ENCODE measurements around the gene MYT1. TPM values are rescaled to one million over a fixed set of nuclear protein-coding genes. Genes with fewer than 3 reads are reported as not detected.

The MYT1 gene
- polyA plus RNA-seq, 4 donors: 0.63 to 0.77 TPM; not detected in 2

DNA sequence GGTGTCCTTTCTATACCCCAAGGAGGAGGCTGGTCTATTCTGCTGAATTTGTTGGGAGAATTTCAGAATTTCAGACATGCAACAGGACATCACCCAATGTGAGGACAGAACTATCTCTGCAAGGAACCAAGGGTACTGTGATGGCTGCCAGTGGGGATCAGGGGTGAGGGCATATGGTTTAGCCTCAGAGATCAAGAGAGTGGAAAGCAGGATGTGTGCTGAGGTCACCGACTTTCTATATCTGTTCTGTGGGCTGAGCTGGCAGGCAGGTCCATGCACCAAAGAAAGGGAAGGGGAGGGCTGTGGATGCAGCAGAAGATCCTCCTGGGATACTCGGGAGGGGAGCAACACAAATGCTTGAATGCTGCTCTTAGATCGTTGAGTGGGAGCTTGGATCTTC lies 28.8 kb downstream of the MYT1 start:
- H3K9me3 ChIP-seq (ENCODE audit: control insufficient read depth in 2 of 2, insufficient read depth in 1 of 2, low read depth in 1 of 2, low read length in 1 of 2): no peaks in the 10 kb centered on the region
- H3K27ac ChIP-seq (ENCODE audit: low read depth in 1 of 3, low read length in 2 of 3): no peak overlapping the region
- H3K4me1 ChIP-seq (ENCODE audit: control insufficient read depth in 3 of 3, insufficient read depth in 2 of 3, low read depth in 1 of 3, low read length in 2 of 3): peaks cover 0 to 18% (median 0%) of the 10 kb centered on the region in 3 donors
- no peak overlapping the region for H3K4me3 ChIP-seq (ENCODE audit: low read depth in 1 of 3, low read length in 3 of 3)
- FAIRE-seq: no peak
- DNase-seq: no peak
- WGBS, 3 donors: 55 to 79% (median 64%) methylated on average over 3 of the region's 3 CpGs
- H3K27me3 ChIP-seq (ENCODE audit: control insufficient read depth in 3 of 3, insufficient read depth in 3 of 3, low read length in 3 of 3): peaks cover 0 to 3% (median 0%) of the 10 kb centered on the region in 3 donors
- no peaks in the 10 kb centered on the region for H3K36me3 ChIP-seq (ENCODE audit: control insufficient read depth in 3 of 3, insufficient read depth in 2 of 3, low read depth in 1 of 3, low read length in 3 of 3)

DNA sequence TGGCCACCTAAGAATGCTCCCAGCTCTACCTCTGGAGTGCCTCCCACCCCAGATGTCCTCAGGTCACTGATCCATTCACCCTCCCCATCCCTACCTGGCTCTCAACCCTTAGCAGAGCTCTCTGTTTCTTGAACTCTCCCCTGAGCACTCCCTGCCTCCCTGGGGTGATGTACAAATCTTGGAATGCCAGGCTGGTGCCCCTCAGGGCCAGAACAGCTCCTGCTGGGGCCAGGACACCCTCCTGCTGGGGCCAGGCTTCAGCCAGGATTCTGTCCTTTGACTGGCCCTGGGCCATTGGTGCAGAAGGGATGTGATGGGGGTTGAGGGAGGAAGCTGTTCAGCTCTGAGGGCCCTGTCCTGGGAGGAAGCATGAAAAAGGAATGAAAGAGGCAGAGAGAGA lies 30.0 kb downstream of the MYT1 start:
- Histone ChIP-seq H3K27ac (ENCODE audit: low read depth in 1 of 3, low read length in 2 of 3) (no peak overlapping the region), H3K27me3 (ENCODE audit: control insufficient read depth in 3 of 3, insufficient read depth in 3 of 3, low read length in 3 of 3) (peaks cover 0 to 3% (median 0%) of the 10 kb centered on the region in 3 donors), H3K36me3 (ENCODE audit: control insufficient read depth in 3 of 3, insufficient read depth in 2 of 3, low read depth in 1 of 3, low read length in 3 of 3) (no peaks in the 10 kb centered on the region), H3K9me3 (ENCODE audit: control insufficient read depth in 2 of 2, insufficient read depth in 1 of 2, low read depth in 1 of 2, low read length in 1 of 2) (no peaks in the 10 kb centered on the region), H3K4me1 (ENCODE audit: control insufficient read depth in 3 of 3, insufficient read depth in 2 of 3, low read depth in 1 of 3, low read length in 2 of 3) (peaks cover 0 to 10% (median 0%) of the 10 kb centered on the region in 3 donors), H3K4me3 (ENCODE audit: low read depth in 1 of 3, low read length in 3 of 3) (no peak overlapping the region)
- FAIRE-seq: no peak
- DNase-seq: no peak

DNA sequence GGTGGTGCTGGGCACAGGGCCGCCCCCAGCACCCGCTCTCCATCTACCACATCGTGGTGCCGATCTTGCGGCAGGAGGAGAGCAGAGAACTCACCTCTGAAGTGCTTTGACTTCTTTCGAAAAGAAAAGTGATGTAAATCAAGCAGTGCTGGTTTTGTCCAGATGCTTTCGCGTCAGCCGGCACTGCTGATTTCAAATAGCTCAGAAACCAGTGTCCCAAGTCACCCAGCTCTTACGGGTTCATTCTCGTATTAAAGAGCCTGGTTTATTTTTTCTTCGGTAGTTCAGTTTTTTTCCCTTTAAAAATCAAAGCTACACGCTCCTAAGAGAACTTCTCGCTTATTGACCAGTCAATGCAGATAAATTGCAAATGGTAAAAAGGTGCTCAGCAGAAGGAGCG lies 32.1 kb downstream of the MYT1 start:
- H3K4me1 ChIP-seq (ENCODE audit: control insufficient read depth in 3 of 3, insufficient read depth in 2 of 3, low read depth in 1 of 3, low read length in 2 of 3): no peaks in the 10 kb centered on the region
- 84 to 93% (median 87%) methylated on average over 15 of the region's 15 CpGs for WGBS, 3 donors
- DNase-seq (no peak), FAIRE-seq (no peak)
- H3K36me3 ChIP-seq (ENCODE audit: control insufficient read depth in 3 of 3, insufficient read depth in 2 of 3, low read depth in 1 of 3, low read length in 3 of 3): no peaks in the 10 kb centered on the region
- no peaks in the 10 kb centered on the region for H3K9me3 ChIP-seq (ENCODE audit: control insufficient read depth in 2 of 2, insufficient read depth in 1 of 2, low read depth in 1 of 2, low read length in 1 of 2)
- no peak overlapping the region for H3K4me3 ChIP-seq (ENCODE audit: low read depth in 1 of 3, low read length in 3 of 3)
- no peak overlapping the region for H3K27ac ChIP-seq (ENCODE audit: low read depth in 1 of 3, low read length in 2 of 3)
- H3K27me3 ChIP-seq (ENCODE audit: control insufficient read depth in 3 of 3, insufficient read depth in 3 of 3, low read length in 3 of 3): peaks cover 0 to 3% (median 2%) of the 10 kb centered on the region in 3 donors

DNA sequence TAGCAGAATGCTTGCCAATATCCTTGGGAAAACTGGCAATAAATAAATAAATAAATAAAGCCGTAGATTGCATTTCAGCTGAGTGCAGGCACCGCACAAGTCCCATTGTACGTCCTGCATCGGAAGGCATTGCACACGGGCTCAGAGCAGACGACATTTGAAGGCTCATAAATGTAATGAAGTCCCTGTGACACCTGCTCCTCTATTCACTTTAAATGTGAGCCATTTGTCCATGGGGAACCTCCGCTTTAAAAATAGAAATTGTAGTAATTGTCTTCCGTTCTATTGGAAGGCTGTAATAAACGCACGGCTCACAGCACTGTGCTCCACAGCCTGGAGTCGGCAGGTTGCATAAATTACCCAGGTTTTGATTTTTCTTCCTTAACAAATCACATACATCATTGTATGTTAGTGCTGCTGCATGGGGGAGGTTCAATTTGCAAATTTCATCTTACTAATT lies 32.6 kb downstream of the MYT1 start:
- 79 to 86% (median 80%) methylated on average over 11 of the region's 11 CpGs for WGBS, 3 donors
- H3K4me3 ChIP-seq (ENCODE audit: low read depth in 1 of 3, low read length in 3 of 3): no peak overlapping the region
- H3K27ac ChIP-seq (ENCODE audit: low read depth in 1 of 3, low read length in 2 of 3): no peak overlapping the region
- H3K4me1 ChIP-seq (ENCODE audit: control insufficient read depth in 3 of 3, insufficient read depth in 2 of 3, low read depth in 1 of 3, low read length in 2 of 3): no peaks in the 10 kb centered on the region
- peaks cover 0 to 2% (median under 1%) of the 10 kb centered on the region in 3 donors for H3K27me3 ChIP-seq (ENCODE audit: control insufficient read depth in 3 of 3, insufficient read depth in 3 of 3, low read length in 3 of 3)
- no peaks in the 10 kb centered on the region for H3K36me3 ChIP-seq (ENCODE audit: control insufficient read depth in 3 of 3, insufficient read depth in 2 of 3, low read depth in 1 of 3, low read length in 3 of 3)
- FAIRE-seq (no peak), DNase-seq (no peak)
- H3K9me3 ChIP-seq (ENCODE audit: control insufficient read depth in 2 of 2, insufficient read depth in 1 of 2, low read depth in 1 of 2, low read length in 1 of 2): peaks cover 0 to 4% of the 10 kb centered on the region in 2 donors

DNA sequence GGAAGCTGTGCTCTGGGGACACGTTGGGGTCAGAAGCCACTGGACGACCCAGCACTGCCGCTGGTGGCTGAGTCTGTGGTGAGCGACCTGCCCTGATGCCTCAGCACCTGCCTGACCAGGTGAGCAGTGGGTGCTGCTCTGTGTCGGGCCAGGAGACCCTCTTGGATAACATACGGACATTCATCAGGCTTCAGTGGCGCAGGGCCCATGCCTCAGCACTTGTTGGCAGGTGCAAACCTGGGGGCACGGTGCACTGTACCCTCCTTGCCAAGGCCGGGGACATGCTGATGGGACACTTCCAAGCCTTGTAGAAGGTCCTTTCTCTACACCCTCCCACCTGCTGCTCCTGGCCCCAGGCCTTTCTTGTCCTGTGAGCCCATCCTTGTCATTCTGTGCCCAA lies 34.1 kb downstream of the MYT1 start:
- Histone ChIP-seq H3K4me1 (ENCODE audit: control insufficient read depth in 3 of 3, insufficient read depth in 2 of 3, low read depth in 1 of 3, low read length in 2 of 3) (no peaks in the 10 kb centered on the region), H3K36me3 (ENCODE audit: control insufficient read depth in 3 of 3, insufficient read depth in 2 of 3, low read depth in 1 of 3, low read length in 3 of 3) (no peaks in the 10 kb centered on the region), H3K27me3 (ENCODE audit: control insufficient read depth in 3 of 3, insufficient read depth in 3 of 3, low read length in 3 of 3) (peaks cover 0 to 2% (median 0%) of the 10 kb centered on the region in 3 donors), H3K4me3 (ENCODE audit: low read depth in 1 of 3, low read length in 3 of 3) (no peak overlapping the region), H3K27ac (ENCODE audit: low read depth in 1 of 3, low read length in 2 of 3) (no peak overlapping the region), H3K9me3 (ENCODE audit: control insufficient read depth in 2 of 2, insufficient read depth in 1 of 2, low read depth in 1 of 2, low read length in 1 of 2) (peaks cover 0 to 6% of the 10 kb centered on the region in 2 donors)
- FAIRE-seq (no peak), DNase-seq (no peak)
- WGBS, 3 donors: 71 to 82% (median 74%) methylated on average over 9 of the region's 9 CpGs

DNA sequence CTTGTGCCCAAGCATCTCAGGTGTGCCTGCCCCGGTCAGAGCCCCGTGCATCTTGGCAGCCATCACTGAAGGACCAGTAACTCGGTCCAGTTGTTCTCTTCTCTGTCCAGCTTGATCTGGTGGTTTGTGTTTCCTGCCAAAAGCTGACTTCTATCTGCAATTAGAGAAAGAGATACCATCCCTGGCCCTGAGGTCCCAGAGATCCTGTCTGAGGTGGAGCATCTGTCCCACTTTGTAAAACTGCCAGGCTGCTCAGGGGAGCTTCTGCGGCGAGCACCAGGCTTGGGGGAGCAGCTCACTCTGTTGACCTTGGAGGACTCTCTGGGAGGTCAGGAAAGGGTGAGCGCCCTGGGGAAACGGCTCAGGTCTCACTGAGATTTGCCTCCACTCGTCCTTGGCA lies 35.1 kb downstream of the MYT1 start:
- FAIRE-seq (no peak), DNase-seq (no peak)
- H3K9me3 ChIP-seq (ENCODE audit: control insufficient read depth in 2 of 2, insufficient read depth in 1 of 2, low read depth in 1 of 2, low read length in 1 of 2): peaks cover 0 to 6% of the 10 kb centered on the region in 2 donors
- no peak overlapping the region for H3K27ac ChIP-seq (ENCODE audit: low read depth in 1 of 3, low read length in 2 of 3)
- H3K27me3 ChIP-seq (ENCODE audit: control insufficient read depth in 3 of 3, insufficient read depth in 3 of 3, low read length in 3 of 3): peaks cover 0 to 2% (median 0%) of the 10 kb centered on the region in 3 donors
- H3K4me3 ChIP-seq (ENCODE audit: low read depth in 1 of 3, low read length in 3 of 3): no peak overlapping the region
- H3K4me1 ChIP-seq (ENCODE audit: control insufficient read depth in 3 of 3, insufficient read depth in 2 of 3, low read depth in 1 of 3, low read length in 2 of 3): no peaks in the 10 kb centered on the region
- no peaks in the 10 kb centered on the region for H3K36me3 ChIP-seq (ENCODE audit: control insufficient read depth in 3 of 3, insufficient read depth in 2 of 3, low read depth in 1 of 3, low read length in 3 of 3)
- 73 to 79% (median 74%) methylated on average over 8 of the region's 8 CpGs for WGBS, 3 donors

DNA sequence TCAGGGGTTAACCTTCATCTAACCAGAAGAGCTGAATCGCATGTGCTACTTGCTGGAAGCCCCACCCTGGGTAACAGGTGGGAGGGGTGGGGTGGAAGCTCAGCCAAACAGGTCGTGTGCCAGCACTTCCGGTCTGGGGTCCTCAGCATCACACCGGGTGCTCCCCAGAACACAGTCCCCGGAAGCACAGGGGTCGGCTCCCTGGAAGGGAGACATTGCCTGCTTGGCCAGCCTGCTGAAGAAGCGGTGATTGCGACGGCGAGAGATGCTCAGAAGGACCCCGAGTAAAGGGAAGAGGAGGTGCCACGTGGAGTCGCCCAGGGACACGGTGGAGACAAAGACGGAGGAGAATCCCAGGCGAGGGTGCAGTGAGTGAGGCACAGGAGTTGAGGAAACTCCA lies 36.5 kb downstream of the MYT1 start:
- Histone ChIP-seq H3K27me3 (ENCODE audit: control insufficient read depth in 3 of 3, insufficient read depth in 3 of 3, low read length in 3 of 3) (peaks cover 0 to 2% (median 0%) of the 10 kb centered on the region in 3 donors), H3K27ac (ENCODE audit: low read depth in 1 of 3, low read length in 2 of 3) (no peak overlapping the region), H3K36me3 (ENCODE audit: control insufficient read depth in 3 of 3, insufficient read depth in 2 of 3, low read depth in 1 of 3, low read length in 3 of 3) (no peaks in the 10 kb centered on the region), H3K4me1 (ENCODE audit: control insufficient read depth in 3 of 3, insufficient read depth in 2 of 3, low read depth in 1 of 3, low read length in 2 of 3) (peaks cover 0 to 1% (median 0%) of the 10 kb centered on the region in 3 donors), H3K4me3 (ENCODE audit: low read depth in 1 of 3, low read length in 3 of 3) (no peak overlapping the region), H3K9me3 (ENCODE audit: control insufficient read depth in 2 of 2, insufficient read depth in 1 of 2, low read depth in 1 of 2, low read length in 1 of 2) (peaks cover 0 to 6% of the 10 kb centered on the region in 2 donors)
- 75 to 80% (median 77%) methylated on average over 16 of the region's 16 CpGs for WGBS, 3 donors
- FAIRE-seq (no peak), DNase-seq (no peak)

DNA sequence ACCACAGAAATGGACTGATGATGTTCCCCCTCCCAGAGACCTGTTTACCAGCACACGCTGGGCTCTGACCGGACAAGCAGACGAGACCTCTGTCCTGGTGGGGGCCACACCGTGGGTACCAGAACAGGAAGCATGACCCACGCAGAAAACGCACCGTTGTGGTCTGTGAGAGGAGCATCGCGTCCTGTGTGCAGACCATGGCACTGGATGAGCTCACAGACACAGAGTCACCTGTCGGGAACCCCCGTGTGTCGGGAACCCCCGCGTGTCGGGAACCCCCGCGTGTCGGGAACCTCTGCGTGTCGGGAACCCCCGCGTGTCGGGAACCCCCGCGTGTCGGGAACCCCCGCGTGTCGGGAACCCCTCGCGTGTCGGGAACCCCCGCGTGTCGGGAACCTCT lies 37.4 kb downstream of the MYT1 start:
- FAIRE-seq: no peak

More for the DNA sequence above, 37.4 kb downstream of the MYT1 start:
- H3K27me3 ChIP-seq (ENCODE audit: control insufficient read depth in 3 of 3, insufficient read depth in 3 of 3, low read length in 3 of 3): peaks cover 0 to 2% (median 0%) of the 10 kb centered on the region in 3 donors
- H3K9me3 ChIP-seq (ENCODE audit: control insufficient read depth in 2 of 2, insufficient read depth in 1 of 2, low read depth in 1 of 2, low read length in 1 of 2): peaks cover 0 to 6% of the 10 kb centered on the region in 2 donors
- no peak overlapping the region for H3K4me3 ChIP-seq (ENCODE audit: low read depth in 1 of 3, low read length in 3 of 3)
- no peak for DNase-seq
- H3K27ac ChIP-seq (ENCODE audit: low read depth in 1 of 3, low read length in 2 of 3): no peak overlapping the region
- 72 to 85% (median 83%) methylated on average over 35 of the region's 35 CpGs for WGBS, 3 donors
- H3K36me3 ChIP-seq (ENCODE audit: control insufficient read depth in 3 of 3, insufficient read depth in 2 of 3, low read depth in 1 of 3, low read length in 3 of 3): no peaks in the 10 kb centered on the region
- peaks cover 0 to 9% (median 4%) of the 10 kb centered on the region in 3 donors for H3K4me1 ChIP-seq (ENCODE audit: control insufficient read depth in 3 of 3, insufficient read depth in 2 of 3, low read depth in 1 of 3, low read length in 2 of 3)

Measured in small intestine (tissue), 7 donors.